Thoracic aorta (tissue), 2 donors: ENCODE results near the gene CGB2. TPM values are rescaled to one million over a fixed set of nuclear protein-coding genes. Genes with fewer than 3 reads are reported as not detected.

ENCODE experiments used
- ATAC-seq: fragments of 150-250 bp; one replicate; pipeline ENCODE4 v1.8.0; 2017; ENCODE audit warnings: low read depth; ENCODE audit not compliant: insufficient number of reproducible peaks, low FRiP score
- DNase-seq: peaks from one replicate; pipeline ENCODE4 v3.0.0-alpha.2; 2020; ENCODE audit warnings: low spot score
- H3K27ac ChIP-seq, 2 donors: fragments of 200-600 bp; sonication (generic); 1 replicate in 1 of 2; 2 replicates in 1 of 2; pipeline ENCODE4 v1.5.1; 2016; ENCODE audit warnings: mild to moderate bottlenecking in 2 of 2, moderate library complexity in 2 of 2
- H3K27me3 ChIP-seq: fragments of 200-600 bp; sonication (generic); replicated peaks from 2 replicates; pipeline ENCODE4 v1.6.0; 2016; ENCODE audit warnings: mild to moderate bottlenecking; ENCODE audit not compliant: insufficient read depth
- H3K36me3 ChIP-seq: fragments of 200-600 bp; sonication (generic); one replicate; pipeline ENCODE4 v1.5.1; 2016
- H3K4me1 ChIP-seq, 2 donors: fragments of 200-600 bp; sonication (generic); 1 replicate in 1 of 2; 2 replicates in 1 of 2; pipeline versions ENCODE4 v1.5.1 to v1.6.0; 2016; ENCODE audit warnings: low read depth in 2 of 2, mild to moderate bottlenecking in 1 of 2; ENCODE audit not compliant: control insufficient read depth in 1 of 2
- H3K4me3 ChIP-seq: fragments of 200-600 bp; sonication (generic); 2 replicates; pipeline ENCODE4 v1.5.1; 2016; ENCODE audit warnings: mild to moderate bottlenecking
- H3K9me3 ChIP-seq: fragments of 200-600 bp; sonication (generic); 2 replicates; pipeline ENCODE4 v1.5.1; 2016
- CTCF ChIP-seq: fragments of 200-600 bp; sonication (generic); IDR thresholded peaks from one replicate; pipeline ENCODE4 v1.5.1; 2019; ENCODE audit warnings: antibody characterized with exemption
- total RNA-seq, 2 donors: library from RNA; depleted of rRNA; stranded (reverse); fragments of >200 nt; gene quantifications; one replicate each; pipeline versions ENCODE4 v1.1.0 to v1.2.3, GENCODE V29; 2016

The CGB2 gene
- total RNA-seq, 2 donors from 2014 or later, result not detected

GRCh38 chr19:49067554-49067953 is 35.9 kb downstream of the CGB2 start:
- no peaks in the 10 kb centered on the region for H3K27me3 ChIP-seq
- H3K4me3 ChIP-seq, result no peak overlapping the region
- no peak for TF ChIP-seq CTCF
- peaks cover 0 to 4% of the 10 kb centered on the region in 2 donors for H3K4me1 ChIP-seq
- DNase-seq (no peak), ATAC-seq (no peak)
- H3K36me3 ChIP-seq, result no peaks in the 10 kb centered on the region
- H3K27ac ChIP-seq, result no peak overlapping the region
- no peaks in the 10 kb centered on the region for H3K9me3 ChIP-seq

- no peak overlapping the region for H3K4me3 ChIP-seq
- peaks cover 0 to 4% of the 10 kb centered on the region in 2 donors for H3K4me1 ChIP-seq
- no peak overlapping the region for H3K27ac ChIP-seq
- no peaks in the 10 kb centered on the region for H3K36me3 ChIP-seq
- no peak for TF ChIP-seq CTCF
- ATAC-seq, result no peak
- H3K27me3 ChIP-seq, result peaks cover 6% of the 10 kb centered on the region
- no peaks in the 10 kb centered on the region for H3K9me3 ChIP-seq
- DNase-seq, result no peak
Observed at GRCh38 chr19:49069026-49069425, 37.3 kb downstream of the CGB2 start.

GRCh38 chr19:49070416-49070815 is 38.7 kb downstream of the CGB2 start:
- Histone ChIP-seq H3K4me1 (peaks cover 0 to 4% of the 10 kb centered on the region in 2 donors), H3K36me3 (no peaks in the 10 kb centered on the region), H3K9me3 (no peaks in the 10 kb centered on the region), H3K4me3 (no peak overlapping the region), H3K27ac (no peak overlapping the region), H3K27me3 (peaks cover 6% of the 10 kb centered on the region)
- ATAC-seq, result no peak
- no peak for TF ChIP-seq CTCF
- DNase-seq, result no peak

- H3K27me3 ChIP-seq, result peaks cover 6% of the 10 kb centered on the region
Observed at GRCh38 chr19:49071860-49072547, 40.3 kb downstream of the CGB2 start.

More at GRCh38 chr19:49071860-49072547, 40.3 kb downstream of the CGB2 start:
- ATAC-seq (no peak), DNase-seq (no peak)
- no peak for TF ChIP-seq CTCF
- Histone ChIP-seq H3K4me3 (no peak overlapping the region), H3K36me3 (no peaks in the 10 kb centered on the region), H3K4me1 (peaks cover 0 to 4% of the 10 kb centered on the region in 2 donors), H3K27ac (no peak overlapping the region), H3K9me3 (no peaks in the 10 kb centered on the region)
